HepG2 (cell line): ENCODE results near the gene HABP4. TPM values are rescaled to one million over a fixed set of nuclear protein-coding genes. Genes with fewer than 3 reads are reported as not detected.

ENCODE experiments used
- AGO2 ChIP-seq: fragments of 200-400 bp; formaldehyde crosslinking; optimal IDR thresholded peaks from 2 replicates; pipeline ENCODE3; 2017; ENCODE audit warnings: mild to moderate bottlenecking, low read depth, low read length, moderate library complexity
- CBX2 ChIP-seq, 2 experiments: fragments of 200-600 bp in 1 of 2; sonication (generic); formaldehyde crosslinking in 1 of 2; IDR thresholded peaks; 2 replicates each; pipeline versions ENCODE4 v1.7.0 to v1.8.1; 2018 to 2022; ENCODE audit warnings: low read depth in 2 of 2, low read length in 1 of 2, mild to moderate bottlenecking in 1 of 2, missing genetic modification reagents in 1 of 2
- JDP2 ChIP-seq: sonication (generic); formaldehyde crosslinking; IDR thresholded peaks from 2 replicates; pipeline ENCODE4 v1.8.1; 2022; ENCODE audit warnings: missing genetic modification reagents, borderline replicate concordance
- KDM4B ChIP-seq: sonication (generic); formaldehyde crosslinking; IDR thresholded peaks from 2 replicates; pipeline ENCODE4 v1.4.0; 2020; ENCODE audit warnings: missing genetic modification reagents
- NR1H2 ChIP-seq: sonication (generic); formaldehyde crosslinking; IDR thresholded peaks from 2 replicates; pipeline ENCODE4 v1.8.1; 2022; ENCODE audit warnings: low read depth, missing genetic modification reagents, borderline replicate concordance
- PLRG1 ChIP-seq: fragments of 450-650 bp; conservative IDR thresholded peaks from 2 replicates; pipeline ENCODE4 v1.6.1; 2016
- POLR2A ChIP-seq, 2 experiments: IDR thresholded peaks; 2 replicates each; pipeline ENCODE4 v1.6.1; 2011; ENCODE audit warnings: low read depth in 2 of 2, low read length in 2 of 2, mild to moderate bottlenecking in 1 of 2, moderate library complexity in 1 of 2; ENCODE audit not compliant: insufficient read depth in 1 of 2
- PREB ChIP-seq: sonication (generic); formaldehyde crosslinking; IDR thresholded peaks from 2 replicates; pipeline ENCODE4 v1.4.0; 2020; ENCODE audit warnings: missing genetic modification reagents
- RELA ChIP-seq: sonication (generic); formaldehyde crosslinking; IDR thresholded peaks from 2 replicates; pipeline ENCODE4 v1.4.0; 2020; ENCODE audit warnings: missing genetic modification reagents
- REPIN1 ChIP-seq: sonication (generic); formaldehyde crosslinking; IDR thresholded peaks from 2 replicates; pipeline ENCODE4 v1.8.0; 2022; ENCODE audit warnings: missing genetic modification reagents, low read depth, mild to moderate bottlenecking, borderline replicate concordance
- TCF12 ChIP-seq, 2 experiments: fragments of 450-650 bp in 1 of 2; sonication (generic) in 1 of 2; formaldehyde crosslinking in 1 of 2; IDR thresholded peaks; 2 replicates each; pipeline versions ENCODE4 v1.6.1 to v1.8.0; 2017 to 2022; ENCODE audit warnings: antibody characterized with exemption in 1 of 2, mild to moderate bottlenecking in 1 of 2, missing genetic modification reagents in 1 of 2, moderate library complexity in 1 of 2
- THAP9 ChIP-seq: sonication (generic); formaldehyde crosslinking; IDR thresholded peaks from 2 replicates; pipeline ENCODE4; 2020; ENCODE audit warnings: missing genetic modification reagents, mild to moderate bottlenecking, borderline replicate concordance
- TMF1 ChIP-seq: sonication (generic); formaldehyde crosslinking; IDR thresholded peaks from 2 replicates; pipeline ENCODE4 v1.8.1; 2022; ENCODE audit warnings: low read depth, missing genetic modification reagents
- ZFP62 ChIP-seq: sonication (generic); formaldehyde crosslinking; IDR thresholded peaks from 2 replicates; pipeline ENCODE4 v1.4.0; 2020; ENCODE audit warnings: missing genetic modification reagents
- ZNF230 ChIP-seq: sonication (generic); formaldehyde crosslinking; IDR thresholded peaks from 2 replicates; pipeline ENCODE4 v1.4.0; 2020; ENCODE audit warnings: mild to moderate bottlenecking, missing genetic modification reagents
- ZNF235 ChIP-seq: sonication (generic); formaldehyde crosslinking; IDR thresholded peaks from 2 replicates; pipeline ENCODE4 v1.8.1; 2023; ENCODE audit warnings: mild to moderate bottlenecking, missing genetic modification reagents, borderline replicate concordance
- ZNF275 ChIP-seq: sonication (generic); formaldehyde crosslinking; IDR thresholded peaks from 2 replicates; pipeline ENCODE4 v1.8.0; 2022; ENCODE audit warnings: missing genetic modification reagents, mild to moderate bottlenecking, inconsistent platforms, borderline replicate concordance
- ZNF30 ChIP-seq: sonication (generic); formaldehyde crosslinking; IDR thresholded peaks from 2 replicates; pipeline ENCODE4 v1.5.0; 2020; ENCODE audit warnings: mild to moderate bottlenecking, missing genetic modification reagents
- ZNF484 ChIP-seq: sonication (generic); formaldehyde crosslinking; IDR thresholded peaks from 2 replicates; pipeline ENCODE4 v1.5.1; 2020; ENCODE audit warnings: mild to moderate bottlenecking, low read depth, missing genetic modification reagents, borderline replicate concordance
- ZNF557 ChIP-seq: sonication (generic); formaldehyde crosslinking; IDR thresholded peaks from 2 replicates; pipeline ENCODE4 v1.4.0; 2020; ENCODE audit warnings: missing genetic modification reagents
- ZNF747 ChIP-seq: sonication (generic); formaldehyde crosslinking; IDR thresholded peaks from 2 replicates; pipeline ENCODE4 v1.8.1; 2023; ENCODE audit warnings: missing genetic modification reagents, mild to moderate bottlenecking, borderline replicate concordance
- ZNF75D ChIP-seq: sonication (generic); formaldehyde crosslinking; IDR thresholded peaks from 2 replicates; pipeline ENCODE4 v1.8.1; 2023; ENCODE audit warnings: missing genetic modification reagents, mild to moderate bottlenecking, borderline replicate concordance
- ZNF770 ChIP-seq: sonication (generic); formaldehyde crosslinking; IDR thresholded peaks from 2 replicates; pipeline ENCODE4 v1.5.0; 2020; ENCODE audit warnings: mild to moderate bottlenecking, missing genetic modification reagents
- polyA plus RNA-seq, 8 experiments: library from polyadenylated mRNA; depleted of rRNA in 3 of 8; stranded (reverse) in 7 of 8; unstranded in 1 of 8; fragments of >200 nt; fragmentation: Illumina TruSeq in 4 of 8; extraction: Trizol in 4 of 8; gene quantifications; 2 replicates each; pipeline versions ENCODE4 v1.2.1 to v1.2.3, GENCODE V29; 2011 to 2016; ENCODE audit warnings: low read depth in 4 of 8, missing spikeins in 1 of 8, mixed read lengths in 1 of 8; ENCODE audit not compliant: insufficient read depth in 1 of 8
- total RNA-seq, 5 experiments: library from RNA; depleted of rRNA; stranded (reverse); fragments of >200 nt; fragmentation: Illumina TruSeq; extraction: Trizol; gene quantifications; 2 replicates each; pipeline ENCODE4 v1.2.3, GENCODE V29; 2016; ENCODE audit warnings: low read depth in 1 of 5

HABP4 gene
- total and polyA plus RNA-seq, 2 of the 13 experiments (the other 11 are each of a cell fraction or from before 2014, with no cell fraction given): 14.3 to 26.6 TPM

- peak; percentile 44; the same call in 1 of the 2 replicates for TF ChIP-seq THAP9
- TF ChIP-seq KDM4B (CRISPR knock-in tag): peak; percentile 81
- 0 out of 2 replicates have a peak, but pooled peaks have one; percentile 64 for TF ChIP-seq ZNF275 (CRISPR knock-in tag)
- peak; percentile 76 for TF ChIP-seq ZNF770
- TF ChIP-seq PREB (CRISPR knock-in tag): no peak
- no peak; the same call in 1 of the 2 replicates for TF ChIP-seq JDP2 (CRISPR knock-in tag)
- TF ChIP-seq PLRG1: no peak
- TF ChIP-seq ZNF230 (CRISPR knock-in tag): no peak
- TF ChIP-seq ZNF747 (CRISPR knock-in tag): peak; percentile 93
- no peak for TF ChIP-seq TCF12 (IDR thresholded peaks at IDR 0.05)
- TF ChIP-seq TCF12 (CRISPR knock-in tag; IDR thresholded peaks at IDR 0.05): peak; percentile 57; the same call in 1 of the 2 replicates
- TF ChIP-seq ZNF235 (CRISPR knock-in tag): peak; percentile 84
- TF ChIP-seq ZNF557 (CRISPR knock-in tag): no peak
- no peak for TF ChIP-seq ZNF30
- TF ChIP-seq REPIN1 (CRISPR knock-in tag): peak; percentile 81
- TF ChIP-seq AGO2: no peak
- TF ChIP-seq ZNF75D (CRISPR knock-in tag): no peak
- no peak; the same call in 1 of the 2 replicates for TF ChIP-seq RELA (CRISPR knock-in tag)
- TF ChIP-seq POLR2A (IDR thresholded peaks at IDR 0.05; ENCODE audit: insufficient read depth in 1 of 2, low read depth in 2 of 2, low read length in 2 of 2): peak; percentile 93 to 99
- no peak for TF ChIP-seq CBX2 (IDR thresholded peaks at IDR 0.05; ENCODE audit: low read depth, low read length)
- TF ChIP-seq CBX2 (CRISPR knock-in tag; IDR thresholded peaks at IDR 0.05; ENCODE audit: low read depth): no peak
- TF ChIP-seq ZFP62 (CRISPR knock-in tag): no peak
- no peak for TF ChIP-seq NR1H2 (CRISPR knock-in tag)
- no peak for TF ChIP-seq ZNF484 (CRISPR knock-in tag)
- 0 out of 2 replicates have a peak, but pooled peaks have one; percentile 42 for TF ChIP-seq TMF1 (CRISPR knock-in tag)
These were observed 32.9 kb upstream of the HABP4 start (continued) for GRCh38 chr9:96417051-96417586.
